ENCODE results near the gene LGALS4.
"Not testable (repeated sequence)": the region's sequence is repeated elsewhere in the genome, so short reads cannot be mapped to it uniquely, and the experiment has no call there.

The LGALS4 gene

GRCh38 chr19:38821230-38821825 is 8.6 kb upstream of the LGALS4 start:
- not testable (repeated sequence) for DNase-seq (ENCODE audit: low read depth)

GRCh38 chr19:38819231-38819920 is 6.6 kb upstream of the LGALS4 start:
- DNase-seq (ENCODE audit: low read depth), result no peak

DNA sequence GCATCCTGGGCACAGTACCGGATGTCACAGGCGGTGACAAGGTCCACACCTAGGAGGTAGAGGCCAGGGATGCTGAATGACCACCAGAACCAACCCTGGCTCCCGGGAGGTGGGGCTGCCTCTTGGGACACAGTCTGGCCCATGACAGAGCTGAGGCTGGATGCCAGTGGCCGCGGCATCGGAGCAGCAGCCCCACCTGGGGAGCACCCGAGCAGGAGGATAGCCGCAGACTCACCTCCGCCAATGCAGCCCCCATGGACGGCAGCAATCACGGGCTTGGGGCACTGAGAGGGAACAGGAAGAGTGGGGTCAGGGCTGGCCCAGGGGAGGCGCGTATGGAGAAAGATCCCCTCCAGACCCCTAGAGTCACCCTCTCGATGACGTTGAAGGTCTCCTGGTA is 4.3 kb upstream of the LGALS4 start:
- no peak for DNase-seq (ENCODE audit: low read depth)

GRCh38 chr19:38816131-38816750 is 3.5 kb upstream of the LGALS4 start:
- no peak for DNase-seq (ENCODE audit: low read depth)

GRCh38 chr19:38815059-38816001 is 2.6 kb upstream of the LGALS4 start:
- no peak for DNase-seq (ENCODE audit: low read depth)

- DNase-seq (ENCODE audit: low read depth), result not testable (repeated sequence)
Observed at GRCh38 chr19:38813932-38814331, 1.2 kb upstream of the LGALS4 start.

- no peak for DNase-seq (ENCODE audit: low read depth)
Observed at GRCh38 chr19:38813323-38813722, 578 bp upstream of the LGALS4 start.

GRCh38 chr19:38812009-38812840 is 520 bp downstream of the LGALS4 start:
- DNase-seq (ENCODE audit: low read depth), result no peak

GRCh38 chr19:38809592-38810252 is 3.0 kb downstream of the LGALS4 start:
- DNase-seq (ENCODE audit: low read depth), result no peak

GRCh38 chr19:38808741-38809140 is 4.0 kb downstream of the LGALS4 start:
- DNase-seq (ENCODE audit: low read depth), result no peak

DNA sequence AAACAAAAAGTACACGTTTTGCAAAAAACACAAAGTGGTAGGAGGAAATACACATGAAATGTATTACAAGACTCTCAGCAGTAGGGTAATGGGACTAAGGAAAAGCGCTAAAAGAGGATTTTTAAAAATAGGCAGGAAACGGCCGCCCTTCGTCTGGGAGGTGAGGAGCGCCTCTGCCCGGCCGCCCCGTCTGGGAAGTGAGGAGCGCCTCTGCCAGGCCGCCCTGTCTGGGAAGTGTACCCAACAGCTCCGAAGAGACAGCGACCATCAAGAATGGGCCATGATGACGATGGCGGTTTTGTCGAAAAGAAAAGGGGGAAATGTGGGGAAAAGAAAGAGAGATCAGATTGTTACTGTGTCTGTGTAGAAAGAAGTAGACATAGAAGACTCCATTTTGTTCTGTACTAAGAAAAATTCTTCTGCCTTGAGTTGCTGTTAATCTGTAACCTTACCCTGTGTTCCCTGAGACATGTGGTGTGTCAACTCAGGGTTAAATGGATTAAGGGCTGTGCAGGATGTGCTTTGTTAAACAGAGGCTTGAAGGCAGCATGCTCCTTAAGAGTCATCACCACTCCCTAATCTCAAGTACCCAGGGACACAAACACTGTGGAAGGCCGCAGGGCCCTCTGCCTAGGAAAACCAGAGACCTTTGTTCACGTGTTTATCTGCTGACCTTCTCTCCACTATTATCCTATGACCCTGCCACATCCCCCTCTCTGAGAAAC is 5.2 kb downstream of the LGALS4 start:
- DNase-seq (ENCODE audit: low read depth), result not testable (repeated sequence)

DNA sequence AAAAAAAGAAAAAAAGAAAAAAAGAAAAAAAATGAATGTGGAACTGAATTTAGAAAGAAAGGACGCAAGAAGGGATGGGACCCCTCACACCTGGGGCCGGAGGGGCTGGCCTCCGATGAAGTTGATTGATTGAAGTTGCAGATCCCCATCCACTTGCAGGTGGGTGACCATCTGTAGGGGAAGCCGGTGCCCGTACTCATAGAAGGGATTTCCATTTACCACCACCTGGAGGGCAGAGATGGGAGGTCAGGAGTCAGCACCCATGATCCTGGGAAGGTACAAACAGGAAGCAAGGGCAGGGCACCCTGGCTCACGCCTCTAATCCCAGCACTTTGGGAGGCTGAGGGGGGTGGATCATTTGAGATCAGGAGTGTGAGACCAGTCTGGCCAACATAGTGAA is 6.4 kb downstream of the LGALS4 start:
- no peak for DNase-seq (ENCODE audit: low read depth)

- peak; percentile 11 for DNase-seq (ENCODE audit: low read depth)
Observed at GRCh38 chr19:38805180-38805579, 7.6 kb downstream of the LGALS4 start.

GRCh38 chr19:38803543-38803942 is 9.2 kb downstream of the LGALS4 start:
- DNase-seq (ENCODE audit: low read depth), result no peak

- DNase-seq (ENCODE audit: low read depth), result no peak
Observed at GRCh38 chr19:38801359-38802095, 11.2 kb downstream of the LGALS4 start.

DNA sequence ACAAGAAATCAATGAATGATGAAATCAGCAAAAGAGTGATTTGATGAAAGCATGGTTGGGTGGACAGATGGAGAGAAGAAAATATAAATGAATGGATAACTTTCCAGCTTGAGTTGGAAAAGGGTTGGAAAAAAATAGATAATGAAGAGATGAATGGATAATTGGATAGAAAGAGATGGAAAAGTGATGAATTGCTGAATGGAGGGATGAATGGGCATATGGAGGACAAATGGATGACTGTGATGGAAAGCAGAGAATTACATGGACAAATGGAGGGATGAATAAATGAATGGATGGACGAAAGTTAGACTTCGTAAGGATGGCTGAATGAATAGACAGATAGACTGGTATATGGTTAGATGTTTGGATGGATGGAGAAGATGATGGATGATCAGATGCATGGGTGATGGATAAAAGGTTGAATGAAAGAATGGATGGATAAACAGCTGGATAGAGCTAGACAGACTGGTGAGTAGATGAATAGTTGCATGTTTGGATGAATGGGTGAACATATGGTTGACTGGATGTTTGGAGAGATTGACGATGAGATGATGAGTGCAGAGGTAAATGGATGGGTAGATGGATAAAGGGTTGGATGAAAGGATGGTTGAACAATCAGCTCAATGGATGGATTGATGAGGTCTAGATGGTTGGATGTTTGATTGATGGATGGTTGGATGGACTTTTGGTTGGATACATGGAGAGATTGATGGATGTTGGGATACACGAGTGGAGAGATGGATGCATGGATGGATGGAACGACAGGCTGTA is 12.0 kb downstream of the LGALS4 start:
- DNase-seq (ENCODE audit: low read depth), result no peak

DNA sequence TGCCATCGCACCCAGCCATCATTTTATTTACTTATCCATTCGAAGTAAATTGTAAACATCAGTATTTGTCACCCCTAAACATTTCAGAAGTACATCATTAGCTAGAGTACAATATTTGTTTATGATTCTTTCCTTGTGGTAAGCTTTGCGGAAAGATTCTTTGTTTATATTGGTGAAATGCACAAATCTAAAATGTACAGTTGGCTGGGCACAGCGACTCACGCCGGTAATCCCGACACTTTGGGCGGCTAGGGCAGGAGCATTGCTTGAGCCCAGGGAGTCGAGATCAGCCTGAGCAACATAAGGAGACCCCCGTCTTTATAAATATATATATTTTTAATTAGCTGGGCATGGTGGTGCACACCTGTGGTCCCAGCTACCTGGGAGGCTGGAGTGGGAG is 13.6 kb downstream of the LGALS4 start:
- no peak for DNase-seq (ENCODE audit: low read depth)

- DNase-seq (ENCODE audit: low read depth), result not testable (repeated sequence)
Observed at GRCh38 chr19:38797781-38798180, 15.0 kb downstream of the LGALS4 start.

- DNase-seq (ENCODE audit: low read depth), result no peak
Observed at GRCh38 chr19:38796154-38796553, 16.6 kb downstream of the LGALS4 start.

Measured in EH (cell line).